ENCODE results near the gene OR8J1. TPM values are rescaled to one million over a fixed set of nuclear protein-coding genes. Genes with fewer than 3 reads are reported as not detected.

OR8J1 gene, protein sequence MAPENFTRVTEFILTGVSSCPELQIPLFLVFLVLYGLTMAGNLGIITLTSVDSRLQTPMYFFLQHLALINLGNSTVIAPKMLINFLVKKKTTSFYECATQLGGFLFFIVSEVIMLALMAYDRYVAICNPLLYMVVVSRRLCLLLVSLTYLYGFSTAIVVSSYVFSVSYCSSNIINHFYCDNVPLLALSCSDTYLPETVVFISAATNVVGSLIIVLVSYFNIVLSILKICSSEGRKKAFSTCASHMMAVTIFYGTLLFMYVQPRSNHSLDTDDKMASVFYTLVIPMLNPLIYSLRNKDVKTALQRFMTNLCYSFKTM
- total RNA-seq, result not detected

DNA sequence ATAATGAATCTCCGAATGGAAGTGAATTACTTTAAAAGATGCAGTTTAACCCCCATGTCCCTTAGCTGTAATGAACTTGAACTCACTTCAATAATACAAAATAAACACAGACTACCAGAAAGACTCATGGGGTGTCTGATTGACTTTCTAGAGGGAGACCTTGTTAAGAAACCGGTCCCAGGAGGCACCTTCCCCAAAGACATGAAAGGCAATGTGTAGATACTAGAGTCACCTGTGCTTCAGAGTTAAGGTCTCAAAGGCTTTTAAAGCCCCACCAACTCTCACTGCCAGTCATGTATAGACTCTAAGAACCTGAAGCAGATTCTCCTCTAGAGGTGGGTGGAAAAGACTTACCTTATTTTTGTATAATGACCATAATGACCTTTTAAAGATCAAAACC is at the start of gene OR8J1:
TSS of gene OR8J1 (plus strand) at position 301 of the 400 bp plus-strand sequence. CDS start 5,956 bp downstream, outside the sequence.
- TF ChIP-seq, protein P1, sequence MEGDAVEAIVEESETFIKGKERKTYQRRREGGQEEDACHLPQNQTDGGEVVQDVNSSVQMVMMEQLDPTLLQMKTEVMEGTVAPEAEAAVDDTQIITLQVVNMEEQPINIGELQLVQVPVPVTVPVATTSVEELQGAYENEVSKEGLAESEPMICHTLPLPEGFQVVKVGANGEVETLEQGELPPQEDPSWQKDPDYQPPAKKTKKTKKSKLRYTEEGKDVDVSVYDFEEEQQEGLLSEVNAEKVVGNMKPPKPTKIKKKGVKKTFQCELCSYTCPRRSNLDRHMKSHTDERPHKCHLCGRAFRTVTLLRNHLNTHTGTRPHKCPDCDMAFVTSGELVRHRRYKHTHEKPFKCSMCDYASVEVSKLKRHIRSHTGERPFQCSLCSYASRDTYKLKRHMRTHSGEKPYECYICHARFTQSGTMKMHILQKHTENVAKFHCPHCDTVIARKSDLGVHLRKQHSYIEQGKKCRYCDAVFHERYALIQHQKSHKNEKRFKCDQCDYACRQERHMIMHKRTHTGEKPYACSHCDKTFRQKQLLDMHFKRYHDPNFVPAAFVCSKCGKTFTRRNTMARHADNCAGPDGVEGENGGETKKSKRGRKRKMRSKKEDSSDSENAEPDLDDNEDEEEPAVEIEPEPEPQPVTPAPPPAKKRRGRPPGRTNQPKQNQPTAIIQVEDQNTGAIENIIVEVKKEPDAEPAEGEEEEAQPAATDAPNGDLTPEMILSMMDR (IDR thresholded peaks at IDR 0.05; ENCODE audit: low read depth), result no peak

DNA sequence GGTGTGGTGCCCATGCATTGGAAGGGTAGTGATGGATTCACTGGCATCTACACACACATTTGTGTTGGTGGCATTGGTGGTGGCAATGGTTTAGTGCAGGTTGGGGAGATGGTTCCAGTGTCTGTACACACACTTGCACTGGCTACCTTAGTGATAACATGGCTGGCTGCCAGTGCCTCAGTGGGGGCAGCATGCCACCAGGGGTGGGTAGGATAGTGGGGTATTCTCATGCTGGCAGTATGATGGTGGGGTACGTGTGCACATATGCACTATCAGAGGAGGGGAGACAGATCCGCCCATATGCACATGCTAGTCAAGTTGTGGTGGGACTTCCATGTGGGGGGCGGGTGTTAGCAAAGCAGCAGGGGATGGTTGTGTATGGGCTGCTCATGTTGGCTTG is 46.3 kb upstream of the OR8J1 start:
- TF ChIP-seq, protein P1 (IDR thresholded peaks at IDR 0.05; ENCODE audit: low read depth), result no peak

DNA sequence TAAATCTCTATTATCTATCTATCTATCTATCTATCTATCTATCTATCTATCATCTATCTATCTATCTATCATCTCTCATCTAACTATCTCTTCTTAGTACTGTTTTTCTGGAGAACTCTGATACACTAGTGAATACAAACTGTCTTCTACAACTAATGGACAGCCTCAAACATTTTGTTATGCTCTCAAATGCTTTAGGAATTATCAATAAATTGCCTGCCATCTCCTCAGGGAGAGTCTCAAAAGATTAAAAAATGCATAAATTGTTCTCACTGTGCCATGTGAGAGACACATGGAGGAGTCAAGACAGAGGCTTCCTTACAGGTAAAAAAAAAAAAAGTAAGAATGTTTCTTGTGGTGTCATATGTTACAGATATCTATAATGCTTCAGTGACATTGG is 39.2 kb upstream of the OR8J1 start, which contains the start of gene OR8K3:
TSS of gene OR8K3 (plus strand) at position 301 of the 400 bp plus-strand sequence. CDS start 3,163 bp downstream, outside the sequence.
- TF ChIP-seq, protein P1 (IDR thresholded peaks at IDR 0.05; ENCODE audit: low read depth), result no peak

DNA sequence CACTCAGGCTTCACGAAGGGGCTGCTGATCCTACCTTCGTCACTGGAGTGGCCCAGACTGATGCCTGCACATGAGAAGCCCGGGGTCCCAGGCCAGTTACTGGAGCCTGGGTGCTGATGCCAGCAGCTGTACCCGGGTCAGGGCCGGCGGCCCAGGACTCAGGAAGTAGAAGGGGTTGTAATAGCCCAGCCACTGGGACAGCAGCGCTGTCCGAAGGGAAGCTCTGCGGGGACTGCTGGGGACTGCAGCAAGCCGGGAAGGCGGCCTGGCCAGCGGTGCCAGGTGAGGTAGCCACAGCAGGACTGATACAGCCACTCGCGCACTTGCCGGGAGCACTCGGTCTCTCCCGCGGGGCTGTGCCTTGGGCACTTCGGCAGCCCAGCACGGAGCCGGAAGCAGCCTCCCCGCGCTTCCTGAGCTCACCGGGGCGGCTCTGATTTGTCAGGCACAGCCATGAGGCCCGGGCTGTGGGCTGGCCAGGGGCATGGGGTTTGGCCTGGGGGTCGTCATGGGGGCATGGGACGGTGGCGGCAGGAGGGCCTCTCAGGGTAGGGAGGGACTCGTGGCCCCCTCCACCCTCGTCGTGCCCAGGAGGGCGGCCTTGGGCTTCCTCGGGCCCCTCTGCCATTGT is 22.1 kb upstream of the OR8J1 start:
- TF ChIP-seq, protein P1 (IDR thresholded peaks at IDR 0.05; ENCODE audit: low read depth), result no peak

DNA sequence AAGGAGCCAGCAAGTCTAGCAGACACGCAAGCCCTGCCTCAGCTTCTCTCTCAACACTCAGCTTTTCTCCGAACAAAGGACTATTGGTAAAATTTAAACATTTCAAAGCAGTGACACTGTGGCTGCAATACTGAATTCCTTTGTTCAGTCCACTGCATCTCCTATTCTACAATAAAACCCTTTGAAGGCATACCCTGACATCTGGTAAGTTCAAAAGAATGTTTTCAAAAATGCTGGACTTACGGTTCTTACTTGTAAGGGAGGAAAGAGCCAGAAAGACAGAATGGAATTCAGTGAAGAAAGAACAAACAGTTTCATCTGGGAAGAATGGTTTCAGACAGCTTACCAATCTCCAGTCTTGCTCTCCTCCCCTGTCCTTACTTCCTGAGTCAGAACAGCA is 20.9 kb upstream of the OR8J1 start:
- TF ChIP-seq, protein P1 (IDR thresholded peaks at IDR 0.05; ENCODE audit: low read depth), result no peak

DNA sequence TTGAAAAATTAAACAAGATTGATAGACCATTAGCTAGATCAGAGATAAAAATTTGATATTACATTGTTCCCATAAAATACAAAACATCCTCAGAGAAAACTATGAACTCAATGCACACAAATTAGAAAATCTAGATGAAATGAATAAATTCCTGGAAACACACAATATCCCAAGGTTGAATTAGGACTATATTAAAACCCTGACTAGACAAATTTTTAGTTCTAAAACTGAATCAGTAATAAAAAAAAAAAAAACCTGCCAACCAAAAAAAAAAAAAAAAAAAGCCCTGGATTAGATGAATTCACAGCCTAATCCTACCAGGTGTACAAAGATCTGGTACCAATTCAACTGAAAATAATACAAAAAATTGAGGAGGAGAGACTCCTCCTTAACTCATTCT is 13.8 kb upstream of the OR8J1 start:
- TF ChIP-seq, protein P1 (IDR thresholded peaks at IDR 0.05; ENCODE audit: low read depth), result no peak

DNA sequence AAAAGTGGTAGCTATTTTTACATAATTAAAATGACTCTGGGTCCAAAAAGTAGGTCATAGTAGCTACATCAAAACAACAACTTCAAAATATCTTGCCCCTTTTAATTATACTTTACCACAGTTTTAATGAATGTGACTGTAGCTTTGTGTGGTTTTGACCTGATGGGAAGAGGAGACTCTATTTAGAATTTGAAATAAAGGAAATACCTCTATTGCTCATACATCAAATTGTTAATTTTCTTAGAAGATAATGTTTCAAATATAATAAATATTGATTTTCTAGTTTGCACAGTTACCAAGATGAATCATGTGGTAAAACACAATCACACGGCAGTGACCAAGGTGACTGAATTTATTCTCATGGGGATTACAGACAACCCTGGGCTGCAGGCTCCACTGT is 8.4 kb upstream of the OR8J1 start, which contains the start of gene OR8K1:
TSS of gene OR8K1 (plus strand) at position 301 of the 400 bp plus-strand sequence. CDS start at position 301, 0 bp downstream.
- TF ChIP-seq, protein P1 (IDR thresholded peaks at IDR 0.05; ENCODE audit: low read depth), result no peak

Data from subcutaneous adipose tissue (tissue), 4 donors.